Brain microvascular endothelial cell (primary cell): ENCODE measurements around the gene FGR.

Experiments
- DNase-seq: peaks from one replicate; pipeline ENCODE4 v3.0.0-alpha.2; 2020
- H3K27ac ChIP-seq: fragments of 250-450 bp; sonication (Bioruptor Pico); 2 replicates; pipeline ENCODE4 v1.5.1; 2020; ENCODE audit warnings: mild to moderate bottlenecking, moderate library complexity
- H3K27me3 ChIP-seq: fragments of 250-450 bp; sonication (Bioruptor Pico); replicated peaks from 2 replicates; pipeline ENCODE4 v1.5.1; 2020; ENCODE audit warnings: mild to moderate bottlenecking
- H3K36me3 ChIP-seq: fragments of 250-450 bp; sonication (Bioruptor Pico); replicated peaks from 2 replicates; pipeline ENCODE4 v1.5.1; 2020; ENCODE audit warnings: mild to moderate bottlenecking
- H3K4me3 ChIP-seq: 2 replicates; pipeline ENCODE4 v1.5.1; 2011; ENCODE audit warnings: low read depth, mild to moderate bottlenecking, control low read depth, low read length, moderate library complexity
- in situ Hi-C: cut with HindIII; loops from 2 replicates; pipeline ENCODE4 v1.10.0; 2017; ENCODE audit warnings: low sequenced_read_pairs, low pct_ligation_motif_present
- TF ChIP-seq, protein P1 (sequence below): IDR thresholded peaks from 2 replicates; pipeline ENCODE4 v1.5.1; 2011; ENCODE audit warnings: low read depth, mild to moderate bottlenecking, moderate library complexity, low read length, control low read depth, inconsistent platforms; ENCODE audit errors: missing control alignments

FGR gene

DNA sequence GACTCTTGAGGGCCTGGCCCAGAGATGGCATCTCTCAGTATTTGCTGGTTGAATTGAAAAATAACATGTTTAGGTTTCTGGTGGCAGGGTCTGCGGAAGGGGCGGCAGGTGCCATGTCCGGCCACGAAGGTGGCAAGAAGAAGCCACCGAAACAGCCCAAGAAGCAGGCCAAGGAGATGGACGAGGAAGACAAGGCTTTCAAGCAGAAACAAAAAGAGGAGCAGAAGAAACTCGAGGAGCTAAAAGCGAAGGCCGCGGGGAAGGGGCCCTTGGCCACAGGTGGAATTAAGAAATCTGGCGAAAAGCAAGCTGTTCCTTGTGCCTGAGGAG is 14.3 kb upstream of the FGR start:
- Histone ChIP-seq H3K4me3 (no peak overlapping the region), H3K36me3 (no peaks in the 10 kb centered on the region), H3K27me3 (no peaks in the 10 kb centered on the region), H3K27ac (no peak overlapping the region)
- in situ Hi-C loops: no loop called here
- no peak for DNase-seq
- TF ChIP-seq, protein P1, sequence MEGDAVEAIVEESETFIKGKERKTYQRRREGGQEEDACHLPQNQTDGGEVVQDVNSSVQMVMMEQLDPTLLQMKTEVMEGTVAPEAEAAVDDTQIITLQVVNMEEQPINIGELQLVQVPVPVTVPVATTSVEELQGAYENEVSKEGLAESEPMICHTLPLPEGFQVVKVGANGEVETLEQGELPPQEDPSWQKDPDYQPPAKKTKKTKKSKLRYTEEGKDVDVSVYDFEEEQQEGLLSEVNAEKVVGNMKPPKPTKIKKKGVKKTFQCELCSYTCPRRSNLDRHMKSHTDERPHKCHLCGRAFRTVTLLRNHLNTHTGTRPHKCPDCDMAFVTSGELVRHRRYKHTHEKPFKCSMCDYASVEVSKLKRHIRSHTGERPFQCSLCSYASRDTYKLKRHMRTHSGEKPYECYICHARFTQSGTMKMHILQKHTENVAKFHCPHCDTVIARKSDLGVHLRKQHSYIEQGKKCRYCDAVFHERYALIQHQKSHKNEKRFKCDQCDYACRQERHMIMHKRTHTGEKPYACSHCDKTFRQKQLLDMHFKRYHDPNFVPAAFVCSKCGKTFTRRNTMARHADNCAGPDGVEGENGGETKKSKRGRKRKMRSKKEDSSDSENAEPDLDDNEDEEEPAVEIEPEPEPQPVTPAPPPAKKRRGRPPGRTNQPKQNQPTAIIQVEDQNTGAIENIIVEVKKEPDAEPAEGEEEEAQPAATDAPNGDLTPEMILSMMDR: no peak

GRCh38 chr1:27648602-27649305 is 13.8 kb upstream of the FGR start:
- TF ChIP-seq, protein P1: no peak
- H3K4me3 ChIP-seq: no peak overlapping the region
- H3K27ac ChIP-seq: no peak overlapping the region
- H3K27me3 ChIP-seq: no peaks in the 10 kb centered on the region
- no peaks in the 10 kb centered on the region for H3K36me3 ChIP-seq
- in situ Hi-C loops: no loop called here
- no peak for DNase-seq

- H3K4me3 ChIP-seq: no peak overlapping the region
- H3K27me3 ChIP-seq: no peaks in the 10 kb centered on the region
- in situ Hi-C loops: no loop called here
- TF ChIP-seq, protein P1: no peak
- H3K36me3 ChIP-seq: no peaks in the 10 kb centered on the region
- H3K27ac ChIP-seq: no peak overlapping the region
- no peak for DNase-seq
Observed at GRCh38 chr1:27647328-27647727, 12.3 kb upstream of the FGR start.

DNA sequence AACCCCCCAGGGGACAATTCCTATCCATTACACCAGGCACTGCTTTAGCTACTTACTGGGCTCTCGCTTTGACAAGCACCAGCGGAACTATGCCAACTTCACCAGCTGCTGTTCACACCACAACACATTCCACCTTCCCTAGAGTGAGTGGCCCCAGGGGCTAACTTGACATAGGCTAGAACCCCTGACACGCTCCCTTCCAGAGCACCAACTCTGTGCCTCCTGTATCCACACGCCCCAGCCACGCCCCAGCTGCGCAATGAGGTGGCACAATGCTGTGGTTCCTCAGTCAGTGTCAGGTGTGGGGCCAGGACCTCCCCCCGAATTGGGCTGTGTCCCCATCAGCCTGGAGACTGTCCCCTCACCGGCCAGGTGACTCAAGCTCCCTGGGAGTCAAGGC is 11.7 kb upstream of the FGR start:
- Histone ChIP-seq H3K27me3 (no peaks in the 10 kb centered on the region), H3K4me3 (no peak overlapping the region), H3K36me3 (no peaks in the 10 kb centered on the region), H3K27ac (no peak overlapping the region)
- in situ Hi-C loops: no loop called here
- no peak for DNase-seq
- TF ChIP-seq, protein P1: no peak

DNA sequence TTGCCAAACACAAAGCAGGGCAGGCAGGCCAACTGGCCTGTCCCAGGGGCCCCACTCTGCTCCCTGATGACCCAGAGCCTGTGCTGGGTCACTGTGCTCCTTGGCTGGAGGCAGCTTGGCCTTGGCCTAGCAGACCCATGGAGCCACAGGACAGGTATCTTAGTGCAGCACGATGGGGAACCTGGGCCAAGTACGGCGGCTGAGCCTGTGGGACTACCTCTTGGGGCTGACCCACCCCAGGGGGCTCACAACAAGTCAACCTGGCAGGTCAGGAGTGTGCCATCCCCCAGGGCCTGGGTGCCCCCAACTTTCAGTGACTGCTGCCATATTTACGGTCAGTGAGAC is 10.1 kb upstream of the FGR start:
- in situ Hi-C loops: no loop called here
- H3K4me3 ChIP-seq: no peak overlapping the region

More for the DNA sequence above, 10.1 kb upstream of the FGR start:
- no peak for DNase-seq
- Histone ChIP-seq H3K27ac (no peak overlapping the region), H3K27me3 (no peaks in the 10 kb centered on the region), H3K36me3 (no peaks in the 10 kb centered on the region)
- TF ChIP-seq, protein P1: no peak
